Activated B cell treated with CpG ODN at 0.5 μM for 24 hours (primary cell): ENCODE measurements around the gene LCT. TPM values are rescaled to one million over a fixed set of nuclear protein-coding genes. Genes with fewer than 3 reads are reported as not detected.

Source experiments
- ATAC-seq: fragments of 200-7000 bp; cut with Tn5 transposase; one replicate; pipeline ENCODE4 v1.10.0; 2021; ENCODE audit warnings: low read depth, mild to moderate bottlenecking, moderate library complexity
- CTCF ChIA-PET: fragments of 350-600 bp; sonication (Branson Sonifier 250); formaldehyde crosslinking; loops from one replicate; lab custom pipeline; 2021; ENCODE audit warnings: antibody characterized with exemption; lab: Charles Lee
- POLR2A ChIA-PET: fragments of 350-600 bp; sonication (Branson Sonifier 250); formaldehyde crosslinking; loops from one replicate; lab custom pipeline; 2021; ENCODE audit warnings: antibody characterized with exemption; lab: Charles Lee
- DNase-seq: peaks from one replicate; pipeline ENCODE4 v3.0.0; 2022
- H3K27ac Mint-ChIP-seq: one replicate; pipeline ENCODE4 v1.8.0; 2020; ENCODE audit warnings: mixed read lengths
- H3K27me3 Mint-ChIP-seq: one replicate; pipeline ENCODE4 v1.8.0; 2021; ENCODE audit warnings: mixed read lengths
- H3K36me3 Mint-ChIP-seq: one replicate; pipeline ENCODE4 v1.8.0; 2021; ENCODE audit warnings: low read depth, mixed read lengths
- H3K4me1 Mint-ChIP-seq: one replicate; pipeline ENCODE4 v1.8.0; 2021; ENCODE audit warnings: mixed read lengths
- H3K4me3 Mint-ChIP-seq: one replicate; pipeline ENCODE4 v1.8.0; 2020; ENCODE audit warnings: mild to moderate bottlenecking, mixed read lengths
- H3K9me3 Mint-ChIP-seq: one replicate; pipeline ENCODE4 v1.8.0; 2020; ENCODE audit warnings: mixed read lengths
- intact Hi-C: fragments of 100-400 bp; cut with micrococcal nuclease; formaldehyde crosslinking; loops from one replicate; pipeline ENCODE4 v1.15.1; 2024
- total RNA-seq: library from RNA; stranded (reverse); gene quantifications from 2 replicates; pipeline ENCODE4 v1.2.3, GENCODE V29; 2022
- TF ChIP-seq, protein P1 (sequence below): fragments of 200-600 bp; IDR thresholded peaks from one replicate; pipeline ENCODE4 v1.8.0; 2022; ENCODE audit warnings: antibody characterized with exemption, mild to moderate bottlenecking

Gene LCT
- total RNA-seq, 1 donor from 2014 or later: not detected

DNA sequence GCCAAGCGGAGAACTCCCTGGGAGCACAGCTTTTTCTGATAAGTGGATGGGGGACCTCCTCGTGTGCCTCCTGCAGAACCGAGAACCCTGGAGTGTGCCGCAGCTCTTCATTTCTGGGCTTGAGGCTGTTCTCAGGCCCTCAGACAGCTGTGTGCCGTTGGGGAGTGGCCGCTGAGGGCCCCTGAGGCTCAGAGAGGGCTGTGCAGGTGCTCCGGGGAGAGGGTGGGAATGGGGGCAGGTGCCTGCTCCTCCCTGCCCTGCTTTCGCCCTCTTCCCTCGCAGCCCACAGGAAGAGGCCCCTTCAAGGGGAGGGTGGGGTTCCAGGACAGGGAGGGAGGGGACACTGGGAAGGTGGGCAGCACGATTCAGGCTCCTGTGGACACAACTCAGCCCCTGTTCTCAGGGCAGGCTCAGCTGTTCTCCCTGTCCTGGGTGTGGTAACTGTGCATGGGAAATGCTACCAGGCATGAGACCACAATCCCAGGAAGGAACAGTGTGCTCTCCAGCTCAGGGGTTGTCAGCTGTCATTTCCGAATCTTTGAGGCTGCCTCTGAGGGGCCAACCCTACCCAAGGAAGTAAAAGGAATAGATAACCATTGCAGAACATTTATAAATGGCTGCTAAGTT, 11.3 kb downstream of the LCT start:
- H3K9me3 Mint-ChIP-seq: peaks cover 15% of the 10 kb centered on the region
- TF ChIP-seq, protein P1, sequence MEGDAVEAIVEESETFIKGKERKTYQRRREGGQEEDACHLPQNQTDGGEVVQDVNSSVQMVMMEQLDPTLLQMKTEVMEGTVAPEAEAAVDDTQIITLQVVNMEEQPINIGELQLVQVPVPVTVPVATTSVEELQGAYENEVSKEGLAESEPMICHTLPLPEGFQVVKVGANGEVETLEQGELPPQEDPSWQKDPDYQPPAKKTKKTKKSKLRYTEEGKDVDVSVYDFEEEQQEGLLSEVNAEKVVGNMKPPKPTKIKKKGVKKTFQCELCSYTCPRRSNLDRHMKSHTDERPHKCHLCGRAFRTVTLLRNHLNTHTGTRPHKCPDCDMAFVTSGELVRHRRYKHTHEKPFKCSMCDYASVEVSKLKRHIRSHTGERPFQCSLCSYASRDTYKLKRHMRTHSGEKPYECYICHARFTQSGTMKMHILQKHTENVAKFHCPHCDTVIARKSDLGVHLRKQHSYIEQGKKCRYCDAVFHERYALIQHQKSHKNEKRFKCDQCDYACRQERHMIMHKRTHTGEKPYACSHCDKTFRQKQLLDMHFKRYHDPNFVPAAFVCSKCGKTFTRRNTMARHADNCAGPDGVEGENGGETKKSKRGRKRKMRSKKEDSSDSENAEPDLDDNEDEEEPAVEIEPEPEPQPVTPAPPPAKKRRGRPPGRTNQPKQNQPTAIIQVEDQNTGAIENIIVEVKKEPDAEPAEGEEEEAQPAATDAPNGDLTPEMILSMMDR: no peak
- H3K4me3 Mint-ChIP-seq: no peak overlapping the region
- H3K4me1 Mint-ChIP-seq: no peaks in the 10 kb centered on the region
- peaks cover 2% of the 10 kb centered on the region for H3K27me3 Mint-ChIP-seq
- ChIA-PET CTCF (no interaction called here), POLR2A (no interaction called here)
- ATAC-seq (no peak), DNase-seq (no peak)
- H3K36me3 Mint-ChIP-seq: peaks cover 2% of the 10 kb centered on the region
- intact Hi-C loops: no loop called here
- H3K27ac Mint-ChIP-seq: no peak overlapping the region

GRCh38 chr2:135825131-135825530, 11.9 kb downstream of the LCT start:
- Mint-ChIP-seq H3K36me3 (peaks cover 2% of the 10 kb centered on the region), H3K4me3 (no peak overlapping the region), H3K27ac (no peak overlapping the region), H3K27me3 (peaks cover 2% of the 10 kb centered on the region), H3K9me3 (peaks cover 15% of the 10 kb centered on the region), H3K4me1 (peaks cover 3% of the 10 kb centered on the region)
- ChIA-PET POLR2A (no interaction called here), CTCF (no interaction called here)
- ATAC-seq: no peak
- TF ChIP-seq, protein P1: no peak
- no peak for DNase-seq
- intact Hi-C loops: no loop called here

GRCh38 chr2:135822855-135823254, 14.1 kb downstream of the LCT start:
- no peak overlapping the region for H3K27ac Mint-ChIP-seq
- CTCF ChIA-PET: no interaction called here

GRCh38 chr2:135821190-135821589, 15.8 kb downstream of the LCT start:
- DNase-seq (no peak), ATAC-seq (no peak)
- Mint-ChIP-seq H3K27ac (no peak overlapping the region), H3K9me3 (peaks cover 15% of the 10 kb centered on the region), H3K36me3 (peaks cover 2% of the 10 kb centered on the region), H3K4me3 (no peak overlapping the region), H3K4me1 (peaks cover 3% of the 10 kb centered on the region), H3K27me3 (peaks cover 6% of the 10 kb centered on the region)
- TF ChIP-seq, protein P1: no peak
- intact Hi-C loops: no loop called here
- ChIA-PET CTCF (no interaction called here), POLR2A (interaction anchor here (0.7 kb wide), 1 partner anchor 557 kb away, joined by 7 read pairs; no protein-coding TSS in a partner anchor)

More at GRCh38 chr2:135822855-135823254, 14.1 kb downstream of the LCT start:
- peaks cover 3% of the 10 kb centered on the region for H3K4me1 Mint-ChIP-seq
- intact Hi-C loops: no loop called here
- no peak for ATAC-seq
- H3K27me3 Mint-ChIP-seq: peaks cover 6% of the 10 kb centered on the region
- POLR2A ChIA-PET: no interaction called here
- H3K9me3 Mint-ChIP-seq: peaks cover 15% of the 10 kb centered on the region
- TF ChIP-seq, protein P1: no peak
- no peak overlapping the region for H3K4me3 Mint-ChIP-seq
- peaks cover 2% of the 10 kb centered on the region for H3K36me3 Mint-ChIP-seq
- no peak for DNase-seq

DNA sequence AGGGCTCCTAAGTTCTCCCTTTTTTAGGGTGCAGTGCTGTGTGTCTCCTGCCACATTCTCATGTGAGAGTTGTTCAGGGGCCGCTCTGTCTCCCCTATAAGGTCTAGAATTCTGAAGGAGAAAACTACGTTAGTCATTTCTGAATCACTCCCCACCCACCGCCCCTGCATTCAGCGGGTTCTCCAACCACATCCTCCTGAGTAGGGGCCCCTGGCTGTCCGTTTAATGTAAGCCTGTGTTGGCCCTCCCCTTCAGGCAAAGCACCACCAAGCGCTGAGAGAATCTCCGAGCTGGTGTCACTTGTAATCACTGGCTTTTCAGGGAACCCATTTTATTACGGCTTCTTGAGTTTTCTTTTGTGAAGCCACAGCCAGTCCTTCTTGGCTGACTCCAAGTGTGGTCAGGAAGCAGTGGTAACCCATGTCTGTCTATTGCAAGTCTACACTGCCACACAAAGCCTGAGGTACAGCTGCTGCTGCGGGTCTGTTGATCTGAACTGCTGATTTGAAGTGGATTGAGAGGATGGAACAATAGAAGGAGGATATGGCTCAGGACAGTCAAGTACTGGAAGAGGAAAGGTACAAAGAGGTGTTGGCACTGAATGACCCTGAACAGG, 16.9 kb downstream of the LCT start:
- peaks cover 6% of the 10 kb centered on the region for H3K27me3 Mint-ChIP-seq
- no peak overlapping the region for H3K4me3 Mint-ChIP-seq
- no peak overlapping the region for H3K27ac Mint-ChIP-seq
- TF ChIP-seq, protein P1: no peak
- H3K4me1 Mint-ChIP-seq: peaks cover 3% of the 10 kb centered on the region
- DNase-seq (no peak), ATAC-seq (no peak)
- ChIA-PET POLR2A (no interaction called here), CTCF (no interaction called here)
- peaks cover 2% of the 10 kb centered on the region for H3K36me3 Mint-ChIP-seq
- H3K9me3 Mint-ChIP-seq: peaks cover 15% of the 10 kb centered on the region
- intact Hi-C loops: no loop called here
